Astrocyte of the hippocampus (primary cell): Measurements from ENCODE around the gene CALY.

Experiments
- DNase-seq: peaks from one replicate; pipeline ENCODE4 v3.0.0; 2011; ENCODE audit warnings: low read depth, low spot score

CALY gene

DNA sequence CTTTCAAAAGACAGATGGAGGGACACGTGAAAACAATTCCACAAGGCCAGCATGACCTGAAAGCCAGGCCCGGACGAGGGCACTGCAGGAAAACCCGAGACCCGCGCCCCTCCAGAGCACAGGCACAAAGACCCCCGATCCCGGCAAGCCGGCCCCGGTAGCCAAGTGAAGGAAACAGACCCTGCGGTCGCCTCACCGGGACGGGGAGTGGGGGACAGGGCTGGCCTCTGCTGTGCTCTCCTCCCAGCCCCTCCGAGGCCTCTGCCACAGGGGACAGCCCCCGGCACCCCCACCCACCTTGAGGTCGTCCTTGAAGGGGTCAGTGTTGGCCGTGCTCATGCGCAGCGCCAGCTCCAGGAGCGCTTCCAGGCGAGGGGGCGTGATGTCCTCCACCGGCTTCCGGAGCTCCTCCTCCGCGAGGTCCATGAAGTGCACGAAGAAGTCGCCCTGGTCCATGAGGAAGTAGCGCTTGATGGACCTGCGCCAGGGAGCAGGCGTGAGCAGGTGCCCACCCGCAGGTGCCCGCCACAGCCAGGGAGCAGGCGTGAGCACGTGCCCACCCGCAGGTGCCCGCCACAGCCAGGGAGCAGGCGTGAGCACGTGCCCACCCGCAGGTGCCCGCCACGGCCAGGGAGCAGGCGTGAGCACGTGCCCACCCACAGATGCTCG, 48.7 kb downstream of the CALY start:
- no peak for DNase-seq

GRCh38 chr10:133286366-133286765, 50.3 kb downstream of the CALY start:
- DNase-seq: no peak

DNA sequence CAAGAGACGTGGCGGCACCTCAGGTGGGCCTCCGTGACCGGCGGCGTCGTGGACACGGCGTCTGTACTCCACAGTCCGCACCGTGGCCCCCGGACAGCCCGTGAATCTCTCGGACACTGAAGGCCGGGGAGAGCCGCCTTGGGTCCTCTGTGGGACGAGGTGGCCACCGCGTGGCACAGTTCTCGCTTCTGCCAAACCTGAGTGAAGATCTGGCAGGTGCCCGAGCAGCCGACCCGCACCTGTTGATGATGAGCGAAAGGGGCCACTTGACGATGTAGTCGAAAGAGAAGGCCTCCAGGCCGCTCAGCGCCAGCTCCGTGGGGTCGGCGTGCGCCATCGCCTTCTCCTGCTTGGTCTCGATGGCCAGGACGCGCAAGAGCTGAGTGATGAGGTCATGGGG, 51.5 kb downstream of the CALY start:
- no peak for DNase-seq

DNA sequence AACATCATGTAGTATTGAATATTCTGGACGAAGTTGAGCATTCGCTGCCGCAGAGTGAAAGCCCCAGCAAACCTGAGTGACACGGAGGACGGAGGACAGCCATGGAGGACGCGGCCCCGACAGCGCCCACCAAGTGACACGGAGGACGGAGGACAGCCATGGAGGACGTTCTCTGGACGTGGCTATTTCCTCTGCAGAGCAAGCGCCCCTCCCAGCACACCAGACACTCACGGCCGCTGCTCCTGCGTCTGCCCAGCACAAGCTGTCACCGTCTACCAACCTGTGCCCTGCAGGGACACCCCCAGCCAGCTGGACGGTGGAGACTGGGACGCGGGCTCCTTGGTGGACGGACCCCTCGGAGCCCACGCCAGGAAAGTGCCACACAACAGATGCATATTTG, 52.8 kb downstream of the CALY start:
- no peak for DNase-seq

DNA sequence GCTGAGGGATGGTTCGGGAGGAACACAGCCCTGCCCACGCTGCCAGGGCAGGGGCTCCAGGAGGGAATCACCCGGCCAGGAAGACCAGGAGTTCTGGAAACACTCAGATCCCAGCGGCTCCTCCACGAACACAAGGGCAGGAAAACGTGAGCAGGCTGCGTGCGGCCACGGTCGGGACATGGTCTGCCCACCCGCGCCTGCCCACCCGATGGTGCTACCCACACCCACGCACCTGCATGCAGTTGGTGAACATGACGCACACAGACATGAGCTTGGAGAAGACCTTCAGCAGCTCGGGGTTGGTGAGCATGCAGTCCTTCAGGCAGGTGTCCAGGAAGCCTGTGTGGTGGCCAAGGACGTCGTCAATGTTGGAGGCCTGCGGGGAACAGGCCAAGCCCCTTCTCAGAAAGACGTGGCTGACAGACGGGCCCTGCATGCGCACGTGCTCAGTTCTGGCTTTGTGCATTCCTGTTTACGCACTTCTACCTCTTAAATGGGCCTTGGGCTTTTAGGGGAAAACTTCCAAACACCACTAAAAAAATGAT, 53.8 kb downstream of the CALY start:
- no peak for DNase-seq

DNA sequence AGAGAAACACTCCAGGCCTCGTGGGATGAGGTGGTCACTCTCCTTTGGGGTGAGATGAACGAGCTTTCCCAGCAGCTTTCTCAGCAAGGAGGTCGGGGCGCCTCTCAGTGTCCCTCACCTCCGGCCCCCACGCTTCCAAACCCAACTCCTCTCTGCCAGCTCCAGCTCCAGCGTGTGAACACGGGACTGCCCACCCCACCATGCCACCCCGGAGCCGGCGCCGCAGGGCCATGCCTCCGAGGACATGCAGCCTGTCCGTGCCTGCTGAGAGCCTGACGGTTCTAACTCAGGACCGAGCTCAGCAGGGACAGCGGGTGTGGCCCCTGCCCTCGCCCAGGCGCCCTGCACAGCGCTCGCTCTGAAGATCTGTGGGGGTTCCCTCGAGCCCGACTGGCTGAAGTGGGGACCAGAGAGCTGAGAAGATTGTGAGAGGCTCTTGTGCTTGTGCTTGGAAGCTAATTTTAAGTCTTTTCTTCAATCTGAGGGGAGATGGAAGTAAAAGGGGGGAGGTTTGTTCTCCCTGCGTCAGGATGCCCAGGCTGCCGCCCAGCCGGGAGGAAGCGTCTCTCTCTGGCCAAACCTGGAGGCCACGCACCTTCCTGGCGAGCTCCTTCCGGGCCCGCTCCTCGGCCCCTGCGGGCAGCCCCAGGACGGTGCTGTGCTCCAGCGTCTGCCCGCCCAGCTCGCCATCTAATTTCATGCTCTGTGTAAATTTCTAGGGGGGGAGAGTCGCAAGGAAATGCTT, 54.9 kb downstream of the CALY start:
- no peak for DNase-seq

GRCh38 chr10:133281084-133281483, 55.6 kb downstream of the CALY start:
- no peak for DNase-seq

DNA sequence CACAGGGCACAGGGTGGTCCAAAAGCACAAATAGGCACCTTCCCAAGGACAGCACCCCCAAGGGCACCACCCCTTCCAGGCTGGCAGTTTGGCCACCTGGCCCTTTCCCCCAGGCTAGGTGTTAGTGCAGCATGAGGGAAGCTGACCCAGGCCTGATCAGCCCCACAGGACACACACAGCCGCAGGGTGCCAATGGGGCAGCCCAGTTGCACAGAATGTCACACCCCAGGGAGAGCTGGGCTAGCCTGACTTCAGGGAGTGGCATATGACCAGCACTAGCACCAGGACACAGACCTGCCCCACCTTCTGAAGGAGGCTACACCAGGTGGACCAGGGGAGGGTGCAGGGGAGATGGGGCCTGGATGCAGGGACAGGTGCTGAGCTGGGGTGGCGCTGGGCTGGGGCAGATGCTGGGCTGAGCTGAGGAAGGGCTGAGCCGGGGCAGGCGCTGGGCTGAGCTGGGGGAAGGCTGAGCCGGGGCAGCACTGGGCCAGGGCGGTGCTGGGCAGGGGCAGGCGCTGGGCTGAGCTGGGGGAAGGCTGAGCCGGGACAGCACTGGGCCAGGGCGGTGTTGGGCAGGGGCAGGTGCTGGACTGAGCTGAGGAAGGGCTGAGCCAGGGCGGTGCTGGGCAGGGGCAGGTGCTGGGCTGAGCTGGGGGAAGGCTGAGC, 56.2 kb downstream of the CALY start:
- no peak for DNase-seq

GRCh38 chr10:133279326-133280226, 57.1 kb downstream of the CALY start:
- DNase-seq: no peak

DNA sequence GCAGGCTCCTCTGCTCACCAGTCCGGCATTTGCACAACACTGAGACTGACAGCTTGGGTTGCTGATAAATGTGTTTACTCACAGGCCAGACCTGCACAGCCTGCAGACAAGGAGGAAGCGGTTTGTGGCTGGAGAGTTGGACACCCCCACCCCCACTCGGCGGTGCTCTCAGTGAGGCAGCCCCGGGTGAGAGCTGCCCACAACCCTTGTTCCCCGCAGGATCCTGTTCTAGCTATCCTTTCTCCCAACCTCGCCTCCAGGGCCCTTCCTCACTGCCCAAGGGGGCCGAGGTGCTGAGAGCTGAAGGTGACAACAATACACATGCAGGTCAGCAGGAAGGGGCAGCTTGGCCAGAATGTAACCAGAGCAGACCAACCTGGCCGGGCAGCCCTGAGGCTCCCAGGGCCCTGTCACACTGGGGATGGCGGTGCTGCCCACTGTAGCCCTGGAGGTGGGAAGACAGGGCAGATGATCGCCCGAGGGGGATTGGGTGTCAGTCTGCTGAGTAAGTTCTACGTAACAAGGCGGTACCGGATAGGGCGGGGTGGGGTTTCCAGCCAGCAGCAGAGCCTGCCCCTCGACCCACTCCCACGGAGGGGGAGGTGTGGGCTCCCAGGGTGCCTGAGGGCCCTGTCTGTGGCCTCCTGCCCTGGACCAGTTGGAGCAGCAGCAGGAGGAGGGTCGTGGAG, 58.0 kb downstream of the CALY start:
- peak; percentile 82 for DNase-seq

DNA sequence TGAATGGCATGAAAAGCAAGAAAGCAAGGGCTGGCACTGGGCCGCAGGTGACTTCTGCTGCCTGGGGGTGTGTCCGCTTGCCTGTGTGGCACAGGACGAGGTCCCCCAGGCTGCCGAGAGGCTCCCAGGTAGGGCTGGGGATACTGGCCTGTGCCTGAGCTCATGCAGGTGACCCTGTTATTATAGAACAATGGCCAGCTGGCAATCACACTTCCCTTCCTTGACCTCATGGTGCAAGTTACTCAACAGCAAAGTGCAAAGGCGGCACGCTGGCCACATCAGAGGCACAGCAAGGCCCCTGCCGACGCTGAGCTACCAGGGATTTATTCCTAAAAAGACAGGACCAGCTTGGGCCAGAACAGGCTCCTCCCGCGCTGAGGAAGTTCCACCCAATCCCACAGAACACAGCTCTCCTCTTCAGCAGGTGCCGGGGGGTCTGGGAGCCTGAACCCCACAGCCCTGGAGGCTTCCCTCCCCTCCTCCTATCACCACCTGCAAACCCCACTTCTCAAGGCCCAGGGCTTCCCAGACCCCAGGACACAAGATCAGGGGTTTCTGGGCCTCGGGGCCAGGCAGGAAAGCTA, 58.6 kb downstream of the CALY start:
- no peak for DNase-seq

- no peak for DNase-seq
These were observed 59.3 kb downstream of the CALY start for GRCh38 chr10:133277277-133277992.

DNA sequence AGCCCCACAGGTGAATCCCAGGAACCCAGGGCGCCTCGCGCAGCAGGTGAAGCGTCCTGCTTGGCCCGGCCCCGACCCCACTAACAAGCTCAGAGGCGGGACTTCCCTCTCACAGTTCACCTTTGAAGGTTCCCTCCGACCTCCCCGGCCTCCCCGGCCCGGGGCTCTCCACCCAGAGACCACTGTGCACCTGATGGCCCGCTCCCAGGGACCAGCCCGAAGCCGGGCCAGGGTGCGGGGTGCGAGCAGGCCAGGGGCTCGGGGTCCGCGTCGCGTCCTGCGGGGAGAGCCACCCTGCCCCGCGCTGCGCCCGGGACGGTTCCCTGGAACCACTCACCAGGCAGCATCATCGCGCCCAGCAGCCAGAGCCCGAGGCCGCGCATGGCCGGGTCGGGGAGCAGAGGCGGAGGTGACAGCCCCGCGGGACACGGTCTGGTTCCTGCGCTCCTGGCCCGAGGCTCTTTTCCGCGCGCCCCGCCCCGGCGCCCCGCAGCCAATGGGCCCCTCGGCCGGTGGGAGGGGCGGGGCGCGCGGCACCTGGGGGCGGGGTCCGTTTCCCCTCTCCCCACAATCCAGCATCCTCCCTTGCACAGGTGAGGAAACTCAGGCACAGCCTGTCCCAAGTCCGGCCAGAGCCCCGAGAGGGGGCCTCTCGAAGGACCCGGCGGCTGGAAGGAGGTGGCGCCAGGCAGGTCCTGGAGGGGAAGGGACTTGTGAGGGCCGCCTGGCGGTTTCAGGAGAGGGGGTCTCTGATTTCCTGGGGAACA, 60.1 kb downstream of the CALY start, which contains the start of gene ADAM8:
ADAM8 (minus strand) TSS at position 434 of the 767 bp plus-strand sequence; CDS start at position 383, 51 bp downstream.
- DNase-seq: peak; percentile 41

DNA sequence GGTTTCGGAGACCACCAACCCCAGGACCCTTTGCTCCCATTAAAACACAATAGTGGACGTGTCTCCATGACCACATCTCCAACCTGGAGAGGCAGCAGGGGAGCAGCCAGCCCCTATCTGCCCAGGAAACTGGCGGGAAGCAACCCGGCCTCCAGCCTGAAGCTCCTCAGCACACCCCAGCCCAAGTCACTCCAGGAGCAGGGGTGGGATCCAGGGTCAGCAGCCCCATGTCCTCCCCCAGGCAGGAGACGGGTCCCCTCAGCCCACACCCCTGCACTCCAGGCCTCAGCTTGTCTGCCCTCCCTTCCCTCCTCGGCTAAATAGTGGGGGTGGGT, 60.6 kb downstream of the CALY start:
- DNase-seq: no peak

DNA sequence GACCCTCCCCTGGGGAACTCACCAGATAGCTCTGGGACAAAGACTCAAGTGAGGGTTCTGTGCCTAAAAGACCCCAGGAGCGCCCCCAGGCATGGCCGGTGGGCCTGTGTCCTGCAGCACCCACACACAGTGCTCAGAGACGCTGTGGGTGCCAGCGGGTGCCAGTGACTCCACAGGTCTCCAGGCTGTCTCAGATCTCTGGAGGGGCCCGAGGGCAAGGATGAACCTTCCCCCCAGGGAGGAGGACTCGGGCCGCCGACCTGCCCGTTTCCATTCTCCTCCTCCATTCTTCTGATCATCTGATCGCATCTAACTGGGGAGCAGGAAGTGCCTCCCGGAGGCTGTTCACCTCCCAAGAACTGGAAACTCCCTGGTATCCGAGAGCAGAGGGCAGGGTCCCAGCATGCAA, 61.0 kb downstream of the CALY start:
- no peak for DNase-seq

GRCh38 chr10:133274751-133275683, 61.7 kb downstream of the CALY start:
- no peak for DNase-seq
